GM12878 (cell line): Measurements from ENCODE around the gene MAP4K1. TPM values are rescaled to one million over a fixed set of nuclear protein-coding genes. Genes with fewer than 3 reads are reported as not detected.

Source experiments
- ATAC-seq: fragments of 200-7000 bp; cut with Tn5 transposase; 3 replicates; pipeline ENCODE4 v1.9.1; 2020; ENCODE audit warnings: mild to moderate bottlenecking, moderate library complexity
- BruUV-seq: library from RNA; stranded (reverse); fragments of 400-500 nt; replicated peaks from 2 replicates; lab custom pipeline; 2021; lab: Mats Ljungman, UMichigan
- CTCF ChIA-PET: fragments of 300-600 bp; sonication (Branson Sonifier 250); formaldehyde crosslinking; extraction: SDS; loops from one replicate; lab custom pipeline; 2021; ENCODE audit warnings: inconsistent platforms; lab: Yijun Ruan, JAX
- POLR2A ChIA-PET: fragments of 350-600 bp; formaldehyde crosslinking; extraction: SDS; loops from one replicate; lab custom pipeline; 2021; ENCODE audit warnings: inconsistent platforms; lab: Charles Lee
- RAD21 ChIA-PET: fragments of 300-600 bp; sonication (Branson Sonifier 250); formaldehyde crosslinking; loops from one replicate; lab custom pipeline; 2023; ENCODE audit warnings: antibody characterized with exemption; ENCODE audit not compliant: unreplicated experiment; lab: Charles Lee
- SMC1A ChIA-PET: fragments of 300-600 bp; sonication (Branson Sonifier 250); formaldehyde crosslinking; loops from one replicate; lab custom pipeline; 2023; ENCODE audit not compliant: unreplicated experiment, uncharacterized antibody; lab: Charles Lee
- DNase-seq: peaks from one replicate; pipeline ENCODE4 v3.0.0-alpha.2; 2011; ENCODE audit warnings: low read depth, low spot score
- FAIRE-seq: peaks from 3 replicates; lab custom pipeline; 2011; peaks lifted over from hg19 to GRCh38; lab: Jason Lieb, UNC
- H2AFZ ChIP-seq: 2 replicates; pipeline ENCODE4 v1.6.0; 2011; ENCODE audit warnings: low read depth, low read length, control low read depth; ENCODE audit not compliant: control insufficient read depth
- H3K27ac ChIP-seq: 2 replicates; pipeline ENCODE4 v1.5.1; 2011; ENCODE audit warnings: control low read depth; ENCODE audit not compliant: control insufficient read depth, insufficient read depth
- H3K27me3 ChIP-seq, 2 experiments: replicated peaks in 1 of 2; 2 replicates each; pipeline versions ENCODE4 v1.6.0 to v1.6.1; 2011; ENCODE audit warnings: low read length in 1 of 2; ENCODE audit not compliant: control insufficient read depth in 2 of 2, insufficient read depth in 2 of 2
- H3K36me3 ChIP-seq, 2 experiments: 2 replicates each; pipeline ENCODE4 v1.5.1; 2011; ENCODE audit warnings: low read length in 1 of 2; ENCODE audit not compliant: control insufficient read depth in 2 of 2, insufficient read depth in 2 of 2
- H3K4me1 ChIP-seq: 2 replicates; pipeline ENCODE4 v1.6.1; 2011; ENCODE audit warnings: mild to moderate bottlenecking, low read length, moderate library complexity, mixed read lengths; ENCODE audit not compliant: control insufficient read depth, insufficient read depth
- H3K4me2 ChIP-seq: 2 replicates; pipeline ENCODE4 v1.6.0; 2011; ENCODE audit warnings: control low read depth; ENCODE audit not compliant: control insufficient read depth, insufficient read depth
- H3K4me3 ChIP-seq: fragments of 200-600 bp; sonication (generic); 2 replicates; pipeline ENCODE4 v1.5.1; 2016
- H3K79me2 ChIP-seq: 2 replicates; pipeline ENCODE4 v1.6.0; 2011; ENCODE audit warnings: low read length; ENCODE audit not compliant: control insufficient read depth, insufficient read depth
- H3K9ac ChIP-seq: 2 replicates; pipeline ENCODE4 v1.8.0; 2011; ENCODE audit warnings: low read length, control low read depth, mixed read lengths; ENCODE audit not compliant: control insufficient read depth, insufficient read depth
- H3K9me3 ChIP-seq: replicated peaks from 3 replicates; pipeline ENCODE4 v1.5.1; 2011; ENCODE audit warnings: mild to moderate bottlenecking, low read length; ENCODE audit not compliant: control insufficient read depth, insufficient read depth
- H4K20me1 ChIP-seq: 2 replicates; pipeline ENCODE4 v1.6.0; 2011; ENCODE audit not compliant: control insufficient read depth, insufficient read depth
- CBFB ChIP-seq: IDR thresholded peaks from 2 replicates; pipeline ENCODE4 v1.6.1; 2016; ENCODE audit warnings: antibody characterized with exemption, low read depth
- GATAD2B ChIP-seq: fragments of 450-650 bp; conservative IDR thresholded peaks from 2 replicates; pipeline ENCODE4 v1.6.1; 2017; ENCODE audit warnings: low read depth, mild to moderate bottlenecking, moderate library complexity
- NBN ChIP-seq: fragments of 450-650 bp; IDR thresholded peaks from 2 replicates; pipeline ENCODE4 v1.6.1; 2016
- POU2F2 ChIP-seq: IDR thresholded peaks from 3 replicates; pipeline ENCODE4 v1.6.1; 2011; ENCODE audit warnings: low read depth, mild to moderate bottlenecking, low read length, borderline replicate concordance
- ZNF217 ChIP-seq: fragments of 450-650 bp; IDR thresholded peaks from 2 replicates; pipeline ENCODE4 v1.6.1; 2017; ENCODE audit warnings: antibody characterized with exemption, mild to moderate bottlenecking
- WGBS: methylation state at CpG from one replicate; pipeline ENCODE4 v1.1.6; 2016; ENCODE audit warnings: low lambda C conversion rate; ENCODE audit not compliant: insufficient replicate concordance, insufficient coverage; ENCODE audit errors: missing lambda C conversion rate; 5-methylcytosine and 5-hydroxymethylcytosine counted together
- in situ Hi-C: fragments of 300-500 bp; cut with MboI; formaldehyde crosslinking; loops from 9 replicates; pipeline ENCODE4 v1.14.3; 2018; ENCODE audit warnings: mixed read lengths
- intact Hi-C: fragments of 100-400 bp; cut with micrococcal nuclease; formaldehyde crosslinking; loops from one replicate; pipeline ENCODE4 v1.14.2; 2022; ENCODE audit not compliant: unreplicated experiment
- polyA plus RNA-seq, 11 experiments: library from polyadenylated mRNA; depleted of rRNA in 4 of 11; unstranded in 6 of 11; stranded (reverse) in 5 of 11; fragments of >200 nt; fragmentation: Nextera tagmentation in 4 of 11; fragmentation: Illumina TruSeq in 1 of 11; extraction: Ambion mirVana in 4 of 11; extraction: Trizol in 1 of 11; gene quantifications; 1 replicate in 1 of 11; 2 replicates in 10 of 11; pipeline versions ENCODE4 v1.2.1 to v1.2.3, GENCODE V29; 2011 to 2016; ENCODE audit warnings: inconsistent platforms in 2 of 11, missing spikeins in 2 of 11, low read depth in 1 of 11
- total RNA-seq, 4 experiments: library from RNA; depleted of rRNA in 3 of 4; stranded (reverse); fragments of >200 nt in 3 of 4; fragmentation: Illumina TruSeq in 1 of 4; extraction: Trizol in 1 of 4; gene quantifications; 2 replicates each; pipeline versions ENCODE4 v1.2.1 to v1.2.3, GENCODE V29; 2013 to 2021
- TF ChIP-seq, protein P1 (sequence below): IDR thresholded peaks from 2 replicates; pipeline ENCODE4 v1.6.1; 2011; ENCODE audit warnings: low read depth, mild to moderate bottlenecking, low read length, moderate library complexity, borderline replicate concordance; ENCODE audit errors: extremely low read depth
- TF ChIP-seq, protein P2 (sequence below): IDR thresholded peaks from 2 replicates; pipeline ENCODE4 v1.6.1; 2012; ENCODE audit warnings: improper control_type of control experiment, low read depth, low read length; ENCODE audit not compliant: insufficient replicate concordance

The MAP4K1 gene
- total and polyA plus RNA-seq, 10 of the 15 experiments (the other 5 are each of a cell fraction or from before 2014, with no cell fraction given): 39.2 to 306 (median 140) TPM

DNA sequence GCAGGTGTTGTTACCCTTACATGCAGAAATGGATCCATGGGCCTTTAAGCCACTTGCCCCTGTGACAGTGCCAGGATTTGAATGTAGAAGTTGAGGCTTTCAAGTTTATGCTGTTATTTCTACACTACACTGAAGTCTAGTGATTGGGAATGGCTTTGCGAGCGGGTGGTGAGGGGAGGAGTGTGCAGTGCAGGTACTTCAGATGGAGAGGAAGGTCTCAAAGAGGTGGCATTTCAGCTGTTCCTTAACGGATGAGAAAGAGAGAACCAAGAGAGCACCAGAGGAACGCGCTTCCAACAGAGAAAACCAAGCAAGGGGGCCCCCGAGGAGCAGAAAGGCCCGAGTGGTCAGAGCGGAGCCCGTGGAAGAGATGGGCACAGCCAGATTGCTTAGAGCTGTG lies 43.0 kb upstream of the MAP4K1 start:
- RAD21 ChIA-PET: interaction anchor here (0.6 to 1.2 kb wide), 2 partner anchors 13 to 302 kb away, joined by 3 read pairs; partner anchors contain the start of gene ACTN4
- 99% methylated on average over 9 of the region's 9 CpGs for WGBS
- Histone ChIP-seq H3K79me2 (peaks cover 79% of the 10 kb centered on the region), H4K20me1 (no peaks in the 10 kb centered on the region; the same call in none of the 2 replicates), H3K4me2 (no peak overlapping the region), H3K4me3 (no peak overlapping the region), H3K27me3 (no peaks in the 10 kb centered on the region), H3K36me3 (peaks cover 8 to 10% of the 10 kb centered on the region in 2 experiments; a peak in 2 of 4 replicates), H3K27ac (no peak overlapping the region), H3K4me1 (peaks cover 36% of the 10 kb centered on the region), H3K9ac (no peak overlapping the region), H2AFZ (no peak overlapping the region), H3K9me3 (no peaks in the 10 kb centered on the region)
- in situ Hi-C loops: no loop called here
- POLR2A ChIA-PET: interaction anchor here (0.7 to 2.8 kb wide), 2 partner anchors 11 to 14 kb away, joined by 6 to 8 read pairs; partner anchors contain the start of gene ACTN4
- DNase-seq (no peak), FAIRE-seq (no peak), ATAC-seq (no peak)
- SMC1A ChIA-PET: no interaction called here
- TF ChIP-seq, protein P1, sequence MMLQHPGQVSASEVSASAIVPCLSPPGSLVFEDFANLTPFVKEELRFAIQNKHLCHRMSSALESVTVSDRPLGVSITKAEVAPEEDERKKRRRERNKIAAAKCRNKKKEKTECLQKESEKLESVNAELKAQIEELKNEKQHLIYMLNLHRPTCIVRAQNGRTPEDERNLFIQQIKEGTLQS: no peak
- no peak for TF ChIP-seq POU2F2
- BruUV-seq: no TSS peak
- CTCF ChIA-PET: no interaction called here
- intact Hi-C loops: no loop called here

DNA sequence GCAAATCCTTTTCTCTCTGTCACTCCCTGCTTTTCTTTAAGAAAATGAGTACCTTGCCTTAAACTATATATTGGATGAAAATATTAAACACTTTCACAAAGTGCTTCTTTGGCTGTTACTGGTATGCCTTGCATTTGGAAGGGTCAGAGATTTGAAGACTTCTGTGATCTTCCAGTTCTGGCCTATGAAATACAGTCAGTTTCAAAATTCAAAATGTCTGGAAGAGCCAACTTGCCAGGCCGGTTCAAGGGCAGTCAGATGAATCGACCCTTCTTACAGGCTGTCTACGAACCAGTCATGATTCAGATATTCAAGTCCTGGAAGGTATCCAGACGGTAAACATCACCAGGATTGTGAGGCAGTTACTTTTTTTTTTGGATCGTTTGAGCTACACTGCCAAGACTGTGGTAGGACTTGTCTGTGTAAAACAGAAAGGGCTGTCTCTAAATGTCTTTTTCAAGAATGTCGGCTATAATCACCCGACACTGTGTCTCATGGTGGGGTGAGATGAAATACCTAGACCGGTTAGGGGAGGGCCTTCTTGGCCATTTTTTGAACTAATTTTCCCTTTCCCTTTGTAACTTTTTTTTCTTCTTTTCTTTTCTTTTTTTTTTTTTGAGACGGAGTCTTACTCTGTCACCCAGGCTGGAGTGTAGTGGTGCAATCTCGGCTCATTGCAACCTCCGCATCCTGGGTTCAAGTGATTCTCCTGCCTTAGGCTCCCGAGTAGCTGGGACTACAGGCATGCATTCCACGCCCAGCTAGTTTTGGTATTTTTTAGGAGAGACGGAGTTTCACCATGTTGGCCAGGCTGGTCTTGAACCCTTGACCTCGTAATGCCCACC lies 40.9 kb upstream of the MAP4K1 start:
- POLR2A ChIA-PET: interaction anchor here (0.6 to 2.8 kb wide), 4 partner anchors 10 to 142 kb away, joined by 3 to 8 read pairs (median 4); partner anchors contain the start of gene ACTN4
- no peak overlapping the region for H3K4me2 ChIP-seq
- SMC1A ChIA-PET: interaction anchor here (0.7 to 1.9 kb wide), 4 partner anchors 8 to 25 kb away, joined by 3 to 7 read pairs (median 3); no protein-coding TSS in a partner anchor
- CTCF ChIA-PET: interaction anchor here (0.9 to 1.3 kb wide), 4 partner anchors 9 to 143 kb away, joined by 3 to 5 read pairs (median 3); no protein-coding TSS in a partner anchor
- RAD21 ChIA-PET: interaction anchor here (0.6 to 1.4 kb wide), 2 partner anchors 9 to 11 kb away, joined by 4 read pairs; partner anchors contain the start of gene ACTN4
- 88% methylated on average over 14 of the region's 15 CpGs for WGBS
- no peak overlapping the region for H3K4me3 ChIP-seq
- ATAC-seq (no peak), DNase-seq (no peak), FAIRE-seq (no peak)
- in situ Hi-C loops (no loop called here), intact Hi-C loops (no loop called here)
- peaks cover 82% of the 10 kb centered on the region for H3K79me2 ChIP-seq
- H2AFZ ChIP-seq: no peak overlapping the region
- peaks cover 29% of the 10 kb centered on the region for H3K4me1 ChIP-seq
- H4K20me1 ChIP-seq: no peaks in the 10 kb centered on the region; the same call in 1 of the 2 replicates
- H3K9me3 ChIP-seq: no peaks in the 10 kb centered on the region
- H3K27ac ChIP-seq: no peak overlapping the region
- H3K9ac ChIP-seq: no peak overlapping the region
- BruUV-seq: no TSS peak
- no peaks in the 10 kb centered on the region for H3K27me3 ChIP-seq
- H3K36me3 ChIP-seq: peaks cover 4 to 10% of the 10 kb centered on the region in 2 experiments; a peak in 2 of 4 replicates
- no peak for TF ChIP-seq NBN
- no peak for TF ChIP-seq ZNF217
- TF ChIP-seq, protein P2, sequence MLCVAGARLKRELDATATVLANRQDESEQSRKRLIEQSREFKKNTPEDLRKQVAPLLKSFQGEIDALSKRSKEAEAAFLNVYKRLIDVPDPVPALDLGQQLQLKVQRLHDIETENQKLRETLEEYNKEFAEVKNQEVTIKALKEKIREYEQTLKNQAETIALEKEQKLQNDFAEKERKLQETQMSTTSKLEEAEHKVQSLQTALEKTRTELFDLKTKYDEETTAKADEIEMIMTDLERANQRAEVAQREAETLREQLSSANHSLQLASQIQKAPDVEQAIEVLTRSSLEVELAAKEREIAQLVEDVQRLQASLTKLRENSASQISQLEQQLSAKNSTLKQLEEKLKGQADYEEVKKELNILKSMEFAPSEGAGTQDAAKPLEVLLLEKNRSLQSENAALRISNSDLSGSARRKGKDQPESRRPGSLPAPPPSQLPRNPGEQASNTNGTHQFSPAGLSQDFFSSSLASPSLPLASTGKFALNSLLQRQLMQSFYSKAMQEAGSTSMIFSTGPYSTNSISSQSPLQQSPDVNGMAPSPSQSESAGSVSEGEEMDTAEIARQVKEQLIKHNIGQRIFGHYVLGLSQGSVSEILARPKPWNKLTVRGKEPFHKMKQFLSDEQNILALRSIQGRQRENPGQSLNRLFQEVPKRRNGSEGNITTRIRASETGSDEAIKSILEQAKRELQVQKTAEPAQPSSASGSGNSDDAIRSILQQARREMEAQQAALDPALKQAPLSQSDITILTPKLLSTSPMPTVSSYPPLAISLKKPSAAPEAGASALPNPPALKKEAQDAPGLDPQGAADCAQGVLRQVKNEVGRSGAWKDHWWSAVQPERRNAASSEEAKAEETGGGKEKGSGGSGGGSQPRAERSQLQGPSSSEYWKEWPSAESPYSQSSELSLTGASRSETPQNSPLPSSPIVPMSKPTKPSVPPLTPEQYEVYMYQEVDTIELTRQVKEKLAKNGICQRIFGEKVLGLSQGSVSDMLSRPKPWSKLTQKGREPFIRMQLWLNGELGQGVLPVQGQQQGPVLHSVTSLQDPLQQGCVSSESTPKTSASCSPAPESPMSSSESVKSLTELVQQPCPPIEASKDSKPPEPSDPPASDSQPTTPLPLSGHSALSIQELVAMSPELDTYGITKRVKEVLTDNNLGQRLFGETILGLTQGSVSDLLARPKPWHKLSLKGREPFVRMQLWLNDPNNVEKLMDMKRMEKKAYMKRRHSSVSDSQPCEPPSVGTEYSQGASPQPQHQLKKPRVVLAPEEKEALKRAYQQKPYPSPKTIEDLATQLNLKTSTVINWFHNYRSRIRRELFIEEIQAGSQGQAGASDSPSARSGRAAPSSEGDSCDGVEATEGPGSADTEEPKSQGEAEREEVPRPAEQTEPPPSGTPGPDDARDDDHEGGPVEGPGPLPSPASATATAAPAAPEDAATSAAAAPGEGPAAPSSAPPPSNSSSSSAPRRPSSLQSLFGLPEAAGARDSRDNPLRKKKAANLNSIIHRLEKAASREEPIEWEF: no peak
- no peak for TF ChIP-seq GATAD2B
- TF ChIP-seq CBFB: no peak
